MCF 10A (cell line): ENCODE data around the gene YIPF6. TPM values are rescaled to one million over a fixed set of nuclear protein-coding genes. Genes with fewer than 3 reads are reported as not detected.

ENCODE experiments used
- BruUV-seq: library from RNA; stranded (reverse); fragments of 400-500 nt; replicated peaks from 2 replicates; lab custom pipeline; 2021; lab: Mats Ljungman, UMichigan
- CTCF ChIA-PET: fragments of 300-600 bp; sonication (Branson Sonifier 250); formaldehyde crosslinking; extraction: SDS; loops from one replicate; lab custom pipeline; 2021; ENCODE audit warnings: antibody characterized with exemption, inconsistent platforms; lab: Yijun Ruan, JAX
- POLR2A ChIA-PET: fragments of 300-600, 350-650 bp; sonication (Branson Sonifier 250); formaldehyde crosslinking; extraction: SDS; loops from one replicate; lab custom pipeline; 2020; ENCODE audit warnings: antibody characterized with exemption, inconsistent platforms; lab: Yijun Ruan, JAX
- DNase-seq: peaks from one replicate; pipeline ENCODE4 v3.0.0-alpha.2; 2018; ENCODE audit not compliant: unreplicated experiment
- H3K27ac Mint-ChIP-seq: one replicate; pipeline ENCODE4 v1.8.0; 2022; ENCODE audit warnings: mild to moderate bottlenecking, low read depth, mixed read lengths; ENCODE audit not compliant: unreplicated experiment
- H3K27me3 Mint-ChIP-seq: one replicate; pipeline ENCODE4 v1.8.0; 2022; ENCODE audit warnings: mixed read lengths; ENCODE audit not compliant: insufficient read depth, unreplicated experiment
- H3K36me3 Mint-ChIP-seq: one replicate; pipeline ENCODE4 v1.8.0; 2022; ENCODE audit warnings: mild to moderate bottlenecking, moderate library complexity, mixed read lengths; ENCODE audit not compliant: insufficient read depth, unreplicated experiment
- H3K4me1 Mint-ChIP-seq: one replicate; pipeline ENCODE4 v1.8.0; 2022; ENCODE audit warnings: mixed read lengths; ENCODE audit not compliant: insufficient read depth, unreplicated experiment
- H3K4me3 Mint-ChIP-seq: one replicate; pipeline ENCODE4 v1.8.0; 2022; ENCODE audit warnings: mild to moderate bottlenecking, moderate library complexity, mixed read lengths; ENCODE audit not compliant: unreplicated experiment
- H3K9me3 Mint-ChIP-seq: one replicate; pipeline ENCODE4 v1.8.0; 2022; ENCODE audit warnings: mixed read lengths; ENCODE audit not compliant: unreplicated experiment
- CTCF ChIP-seq: fragments of 200-600 bp; IDR thresholded peaks from one replicate; pipeline ENCODE4 v1.8.0; 2022; ENCODE audit warnings: antibody characterized with exemption, mild to moderate bottlenecking; ENCODE audit not compliant: unreplicated experiment
- intact Hi-C: fragments of 100-400 bp; cut with micrococcal nuclease; formaldehyde crosslinking; loops from 2 replicates; pipeline ENCODE4 v1.14.1; 2022
- total RNA-seq: library from RNA; stranded (reverse); gene quantifications from 2 replicates; pipeline ENCODE4 v1.2.3, GENCODE V29; 2022

YIPF6 gene
- total RNA-seq, 1 experiment from 2014 or later: 44.6 TPM

- TF ChIP-seq CTCF: no peak
- Mint-ChIP-seq H3K4me1 (peaks cover 17% of the 10 kb centered on the region), H3K27ac (no peak overlapping the region), H3K9me3 (no peaks in the 10 kb centered on the region), H3K27me3 (no peaks in the 10 kb centered on the region), H3K4me3 (no peak overlapping the region), H3K36me3 (no peaks in the 10 kb centered on the region)
- intact Hi-C loops: no loop called here
- DNase-seq: no peak
- ChIA-PET CTCF (interaction anchor here (0.7 kb wide), 1 partner anchor 15 kb away, joined by 3 read pairs; no protein-coding TSS in a partner anchor), POLR2A (no interaction called here)
- no TSS peak for BruUV-seq
Observed at GRCh38 chrX:68574240-68574639, 75.4 kb downstream of the YIPF6 start.

GRCh38 chrX:68579810-68580209, 81.0 kb downstream of the YIPF6 start:
- POLR2A ChIA-PET: no interaction called here
- TF ChIP-seq CTCF: no peak
- BruUV-seq: no TSS peak
- Mint-ChIP-seq H3K36me3 (no peaks in the 10 kb centered on the region), H3K27me3 (no peaks in the 10 kb centered on the region), H3K4me3 (no peak overlapping the region), H3K27ac (no peak overlapping the region), H3K4me1 (no peaks in the 10 kb centered on the region), H3K9me3 (peaks cover 7% of the 10 kb centered on the region)
- intact Hi-C loops: no loop called here
- CTCF ChIA-PET: interaction anchor here (0.6 kb wide), 1 partner anchor 518 kb away, joined by 4 read pairs; no protein-coding TSS in a partner anchor
- DNase-seq: no peak

GRCh38 chrX:68584221-68584620, 85.4 kb downstream of the YIPF6 start:
- DNase-seq: no peak
- no peak overlapping the region for H3K4me3 Mint-ChIP-seq
- no peaks in the 10 kb centered on the region for H3K4me1 Mint-ChIP-seq
- intact Hi-C loops: no loop called here
- H3K27ac Mint-ChIP-seq: no peak overlapping the region
- POLR2A ChIA-PET: interaction anchor here (0.7 kb wide), 1 partner anchor 13 kb away, joined by 3 read pairs; no protein-coding TSS in a partner anchor
- H3K36me3 Mint-ChIP-seq: no peaks in the 10 kb centered on the region
- no peaks in the 10 kb centered on the region for H3K27me3 Mint-ChIP-seq
- CTCF ChIA-PET: interaction anchor here (0.6 kb wide), 1 partner anchor 933 kb away, joined by 4 read pairs; no protein-coding TSS in a partner anchor
- no TSS peak for BruUV-seq
- no peak for TF ChIP-seq CTCF
- peaks cover 20% of the 10 kb centered on the region for H3K9me3 Mint-ChIP-seq

Other genes with a start within 250 kb of the YIPF6 start
- 4.0 and 4.8 TPM in 2 replicates for gene OPHN1, start 65.6 kb upstream of the YIPF6 start, total RNA-seq
- 0.37 and 1.0 TPM in 2 replicates for gene STARD8, start 148.6 kb downstream of the YIPF6 start, total RNA-seq